CD4-positive, alpha-beta T cell treated with Interleukin-15 for 1 hour (primary cell): Measurements from ENCODE around the gene MTUS2.

Source experiments
- DNase-seq: peaks from one replicate; pipeline ENCODE4 v3.0.0-alpha.2; 2020

MTUS2 gene

DNA sequence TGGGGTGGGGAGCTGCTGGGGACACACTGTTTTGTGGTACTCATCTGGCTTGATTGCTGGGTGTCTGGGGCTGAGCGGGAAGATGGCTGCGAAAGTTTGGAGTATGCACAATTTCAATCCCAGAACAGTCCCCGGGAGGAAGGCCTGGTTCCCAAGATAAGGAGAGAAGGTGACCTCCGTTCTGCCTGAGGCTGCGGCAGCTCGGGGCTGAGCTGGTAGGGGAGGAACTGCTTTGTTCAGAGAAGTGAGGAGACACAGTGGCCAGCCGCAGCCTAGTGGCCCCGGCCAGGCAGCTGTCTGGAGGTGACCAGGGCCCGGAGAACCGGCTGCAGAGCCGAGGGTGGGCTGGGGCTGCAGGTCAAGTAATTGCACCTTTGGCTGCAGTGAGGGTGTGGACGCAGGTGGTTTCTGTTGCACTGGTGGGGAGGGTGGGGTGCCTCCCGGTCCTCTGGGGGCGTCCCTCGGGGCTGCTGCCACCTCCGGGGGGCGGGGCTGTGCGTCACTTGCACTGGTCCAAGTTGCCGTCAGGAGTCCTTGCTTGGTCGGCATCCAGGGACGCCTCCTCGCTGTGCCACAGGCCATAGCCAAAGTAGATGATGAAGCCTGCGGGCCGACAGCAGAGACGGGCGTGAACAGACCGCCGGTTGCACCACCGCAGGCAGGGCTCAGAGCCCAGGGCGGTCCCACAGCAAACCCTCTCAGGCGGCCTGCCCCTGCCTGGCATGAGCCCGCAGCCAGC is 694.0 kb downstream of the MTUS2 start:
- no peak for DNase-seq

DNA sequence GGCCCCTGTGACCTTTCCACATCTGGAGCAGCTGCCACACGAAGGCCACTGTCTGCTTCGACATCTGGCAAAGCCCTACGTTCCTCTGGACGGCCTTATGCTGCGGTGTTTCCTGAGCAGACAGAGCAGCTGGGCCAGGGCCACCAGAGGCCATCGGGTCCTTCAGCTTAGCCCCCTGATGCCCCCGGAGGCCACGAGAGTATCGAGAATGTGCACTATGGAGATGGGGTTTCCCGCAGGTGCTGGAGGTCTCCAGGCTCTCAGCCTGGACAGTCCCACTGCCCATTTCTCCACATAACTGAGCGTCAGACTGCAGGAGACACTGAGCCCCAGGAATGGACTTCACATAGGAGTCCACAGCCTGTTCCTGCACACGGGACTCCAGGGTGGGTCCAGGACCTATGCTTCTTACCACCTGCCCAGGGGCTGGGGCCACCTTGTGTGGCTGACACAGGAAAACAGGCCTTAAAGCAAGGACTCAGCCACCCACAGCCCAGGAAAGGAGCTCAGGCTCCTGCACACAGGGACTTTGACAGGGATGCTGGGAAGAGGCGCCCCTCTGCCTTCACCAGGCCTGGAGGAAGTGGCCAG is 694.7 kb downstream of the MTUS2 start:
- no peak for DNase-seq

DNA sequence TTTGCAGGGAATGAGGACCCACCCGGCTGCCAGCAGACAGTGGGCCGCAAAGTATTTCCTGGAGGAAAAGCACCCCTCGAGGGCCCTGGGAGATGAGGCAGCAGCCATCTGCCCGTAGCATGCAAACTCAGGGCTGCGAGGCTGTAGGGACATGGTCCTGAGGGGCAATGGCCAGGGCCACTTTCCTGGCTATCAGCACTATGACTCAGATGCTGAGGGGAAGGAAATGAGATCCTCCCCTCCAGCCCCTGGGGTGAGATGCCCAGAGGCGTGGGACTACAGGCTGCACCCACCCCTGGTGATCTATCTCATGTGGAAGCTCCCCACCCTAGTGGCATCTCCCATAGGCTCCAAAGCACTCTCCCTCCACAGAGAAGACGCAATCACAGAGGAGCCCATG is 695.2 kb downstream of the MTUS2 start:
- no peak for DNase-seq

DNA sequence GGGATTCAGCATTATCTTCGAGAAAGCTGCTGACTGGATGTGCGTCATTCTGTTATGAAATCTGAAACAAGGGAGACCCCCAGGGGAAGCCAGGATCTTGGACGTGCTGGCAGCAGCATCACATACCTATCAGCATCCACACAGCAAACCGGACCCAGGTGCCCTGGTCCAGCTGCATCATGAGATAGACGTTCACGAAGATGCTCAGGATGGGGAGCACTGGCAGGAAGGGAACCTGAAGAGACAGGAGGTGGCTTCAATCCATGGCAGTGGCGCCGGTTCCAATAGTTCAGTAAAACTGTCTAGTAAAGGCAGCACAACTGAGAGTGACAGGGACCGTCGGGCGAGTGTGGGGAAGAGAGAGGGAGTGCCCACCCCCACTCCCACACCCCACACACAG is 695.9 kb downstream of the MTUS2 start:
- no peak for DNase-seq

DNA sequence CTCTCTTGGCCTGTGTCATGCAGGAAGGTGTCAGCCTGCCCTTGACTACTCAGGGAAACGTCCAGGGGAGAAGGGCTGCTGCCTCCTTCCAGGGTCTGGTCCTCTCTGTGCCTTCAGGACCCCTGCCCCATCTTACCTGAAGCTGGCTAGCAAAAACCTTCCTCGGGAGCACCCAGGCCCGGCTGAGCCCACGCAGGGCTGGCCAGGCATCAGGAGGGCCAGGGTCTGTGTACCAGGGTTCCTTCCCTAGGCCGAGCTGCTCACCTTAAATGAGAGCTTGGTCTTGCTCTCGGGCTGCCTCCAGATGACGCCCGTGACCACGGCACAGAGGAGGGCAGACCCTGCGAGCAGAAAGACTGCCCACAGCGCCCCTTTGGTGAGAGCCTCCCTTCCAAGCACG is 696.7 kb downstream of the MTUS2 start:
- DNase-seq, result no peak

DNA sequence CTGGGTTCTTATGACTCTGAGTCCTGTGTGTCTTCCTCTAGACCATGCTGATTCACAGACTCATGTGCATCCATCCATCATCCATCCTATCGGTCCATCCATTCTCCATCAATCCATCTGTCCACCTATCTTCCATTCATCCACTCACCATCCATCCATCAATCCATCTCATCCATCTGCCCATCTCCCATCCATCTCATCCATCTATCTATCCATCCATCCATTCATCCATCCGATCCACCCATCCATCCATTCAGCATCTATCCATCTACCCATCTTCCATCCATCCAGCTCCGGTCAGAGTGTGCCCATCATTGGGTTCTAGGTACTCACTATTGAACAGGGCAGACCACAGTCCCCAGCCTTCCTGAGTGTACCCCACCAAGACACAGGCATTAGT is 699.8 kb downstream of the MTUS2 start:
- no peak for DNase-seq

DNA sequence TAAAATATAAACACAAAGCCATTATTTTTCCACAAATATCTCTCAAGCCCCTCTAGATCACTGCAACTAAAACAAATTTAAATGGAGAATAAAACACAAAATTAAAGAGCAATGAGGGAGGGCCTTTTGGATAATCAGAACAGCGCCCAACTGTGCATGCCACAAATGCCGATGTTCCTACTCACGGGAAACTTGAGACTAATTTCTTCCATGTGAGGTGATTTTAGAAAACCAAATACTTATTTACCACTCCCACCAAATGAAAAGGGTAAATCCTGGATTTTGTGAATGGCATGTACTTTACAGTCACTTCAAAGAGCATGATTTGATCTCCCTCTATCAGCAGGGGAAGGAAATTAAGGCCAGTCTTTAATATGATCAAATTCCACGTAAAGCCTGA is 700.5 kb downstream of the MTUS2 start:
- DNase-seq, result no peak

DNA sequence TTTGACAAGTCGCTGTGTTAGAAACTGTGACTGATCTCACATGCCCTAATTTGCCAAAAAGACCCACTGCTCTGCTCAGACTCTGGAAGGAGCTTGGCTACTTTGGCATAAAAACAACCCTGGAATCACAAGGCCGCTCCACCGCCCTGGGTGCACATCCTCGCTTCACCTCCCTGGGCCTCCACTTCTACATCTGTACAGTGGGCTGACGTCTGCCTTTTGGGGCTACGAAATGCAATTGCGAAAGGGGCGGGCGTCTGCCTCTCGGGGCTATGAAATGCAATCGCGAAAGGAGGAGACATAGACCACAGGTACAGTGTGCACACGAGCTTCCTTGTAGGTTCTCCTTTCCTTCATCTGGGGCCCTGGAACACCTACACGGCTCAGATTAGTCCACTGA is 701.2 kb downstream of the MTUS2 start:
- no peak for DNase-seq

DNA sequence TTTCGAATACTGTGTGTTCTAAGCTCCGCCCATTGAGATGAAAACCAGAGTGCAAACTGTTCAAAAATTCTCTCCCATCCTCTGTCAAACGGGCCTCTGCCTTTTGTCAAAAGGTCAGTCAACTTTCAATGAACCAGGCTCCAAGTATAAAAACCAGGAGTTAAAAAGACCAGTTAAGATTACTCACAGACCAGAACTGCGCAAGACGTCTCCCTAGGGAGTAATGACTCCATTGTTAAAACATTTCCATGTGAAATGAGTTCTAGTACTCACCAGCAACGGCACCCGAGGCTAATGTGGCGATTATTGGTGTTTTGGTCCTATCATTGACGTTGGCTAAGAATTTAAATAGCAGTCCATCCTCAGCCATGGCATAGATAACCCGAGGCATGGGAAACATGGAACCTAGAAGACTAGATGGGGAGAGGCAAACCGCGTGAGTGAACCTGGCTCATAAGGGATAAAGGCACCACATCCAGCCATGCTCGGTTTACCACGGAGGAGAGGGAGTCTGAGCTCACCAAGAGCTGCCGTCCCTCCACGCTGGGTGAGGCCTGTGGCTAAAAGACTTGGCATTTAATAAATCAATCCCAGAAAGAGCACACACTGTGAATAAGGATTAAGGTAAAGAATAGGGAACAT is 702.0 kb downstream of the MTUS2 start:
- DNase-seq, result no peak

DNA sequence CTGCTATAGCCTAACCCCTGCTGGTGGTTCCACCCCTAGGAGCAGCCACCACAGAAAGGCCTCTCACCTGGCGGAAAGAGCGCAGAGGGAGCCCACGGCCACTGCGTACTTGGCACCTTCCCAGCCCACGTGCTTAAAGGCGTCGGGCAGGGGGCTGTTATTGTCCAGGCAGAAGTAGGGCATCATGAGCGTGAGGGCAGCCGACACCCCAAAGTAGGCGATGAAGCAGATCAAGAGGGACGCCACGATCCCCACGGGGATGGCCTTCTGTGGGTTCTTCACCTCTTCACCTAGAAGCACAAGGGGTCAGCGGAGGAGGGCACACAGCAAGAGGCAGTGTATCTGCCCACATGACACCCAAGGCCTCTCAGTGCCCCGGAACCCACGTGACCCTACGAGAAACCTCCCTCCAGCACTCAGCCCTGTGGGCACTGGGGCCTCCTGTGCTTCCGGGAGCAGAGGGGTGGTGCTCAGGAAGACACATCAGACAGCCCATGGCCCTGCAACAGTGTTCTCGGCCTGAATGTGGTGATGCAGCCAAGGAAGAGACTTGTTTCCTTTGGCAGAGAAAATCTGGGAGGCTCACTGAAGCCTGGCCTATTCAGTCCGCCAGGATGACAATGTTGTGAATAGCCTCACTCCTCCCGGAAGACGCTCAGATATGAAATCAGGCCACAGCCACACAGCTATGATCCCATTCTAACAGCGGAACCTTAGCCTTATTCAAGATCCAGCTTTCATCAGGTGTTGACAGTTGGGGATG is 703.2 kb downstream of the MTUS2 start:
- DNase-seq, result no peak

DNA sequence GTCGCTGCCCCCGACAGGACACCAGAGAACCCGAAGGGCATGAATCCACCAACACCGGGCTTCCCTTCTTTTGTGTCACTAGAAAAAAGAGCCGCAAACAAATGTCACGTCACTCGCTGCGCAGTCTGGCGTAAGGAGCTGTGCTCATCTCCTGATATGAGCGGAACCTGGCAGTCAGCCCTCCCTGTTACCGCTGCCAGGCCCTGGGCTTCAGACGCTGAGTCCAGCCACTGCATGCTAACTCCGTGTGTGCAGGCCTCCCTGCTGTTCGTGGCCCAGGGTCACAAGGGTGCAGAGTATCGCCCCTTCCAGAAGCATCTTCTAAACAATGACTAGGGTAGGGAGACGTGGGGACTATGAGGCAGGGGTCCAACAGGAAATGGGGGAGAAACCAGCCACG is 704.0 kb downstream of the MTUS2 start:
- no peak for DNase-seq

DNA sequence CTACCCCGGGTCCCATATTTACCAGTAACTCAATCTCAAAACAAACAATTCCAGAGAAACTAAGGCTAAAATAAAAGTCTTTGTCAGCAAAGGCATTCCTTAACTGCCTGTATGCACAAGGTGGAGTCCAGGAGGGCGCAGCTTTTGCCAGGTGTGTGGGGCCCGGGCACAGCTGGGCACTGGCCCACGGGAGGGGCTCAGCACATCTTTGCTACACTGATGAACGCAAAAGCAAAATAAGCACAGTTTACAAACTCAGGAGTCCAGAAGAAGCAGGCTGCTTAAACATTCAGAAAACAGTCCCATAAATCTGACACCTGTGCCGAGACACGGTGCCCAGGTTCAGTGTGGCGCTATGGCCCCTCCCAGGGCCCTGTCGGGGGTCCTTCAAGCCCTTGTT is 704.5 kb downstream of the MTUS2 start:
- DNase-seq, result no peak

DNA sequence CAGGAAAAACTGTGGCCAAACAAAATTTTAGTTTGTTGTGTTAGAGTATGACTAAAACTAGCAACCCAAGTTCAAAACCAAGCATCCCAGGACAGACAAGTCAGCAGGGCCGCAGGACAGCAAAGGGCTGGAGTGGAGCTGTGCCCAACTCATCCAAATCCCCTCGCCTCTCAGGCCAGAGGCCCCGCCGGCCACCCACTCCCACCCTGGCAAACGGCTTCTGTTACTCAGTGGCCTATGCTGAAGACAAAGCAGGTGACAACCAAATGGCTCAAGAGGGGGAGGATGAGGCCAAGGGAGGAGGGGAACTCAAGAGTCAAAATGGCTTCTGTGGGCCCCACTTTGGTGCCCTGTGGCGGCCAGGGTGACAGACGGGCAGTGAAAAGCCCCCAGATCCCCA is 705.6 kb downstream of the MTUS2 start:
- no peak for DNase-seq

DNA sequence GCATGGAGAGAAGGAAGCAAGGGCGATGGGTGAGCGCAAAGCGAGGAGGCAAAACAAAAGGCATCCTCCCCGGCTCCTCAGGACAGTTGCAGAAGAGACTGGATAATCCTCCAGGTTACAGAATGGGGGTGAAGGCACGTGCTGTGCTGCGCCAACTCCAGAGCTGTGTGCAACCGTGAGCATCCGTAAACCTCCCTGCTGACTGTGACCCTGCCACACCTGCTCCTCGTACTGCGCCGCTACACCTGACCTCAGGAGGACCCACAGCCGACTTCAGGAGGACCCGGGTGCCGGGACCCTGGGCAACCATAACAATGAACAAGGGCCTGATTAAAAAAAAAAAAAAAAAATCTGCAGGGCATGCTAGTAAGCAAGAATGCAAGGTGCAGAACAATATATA is 706.6 kb downstream of the MTUS2 start:
- DNase-seq, result no peak

DNA sequence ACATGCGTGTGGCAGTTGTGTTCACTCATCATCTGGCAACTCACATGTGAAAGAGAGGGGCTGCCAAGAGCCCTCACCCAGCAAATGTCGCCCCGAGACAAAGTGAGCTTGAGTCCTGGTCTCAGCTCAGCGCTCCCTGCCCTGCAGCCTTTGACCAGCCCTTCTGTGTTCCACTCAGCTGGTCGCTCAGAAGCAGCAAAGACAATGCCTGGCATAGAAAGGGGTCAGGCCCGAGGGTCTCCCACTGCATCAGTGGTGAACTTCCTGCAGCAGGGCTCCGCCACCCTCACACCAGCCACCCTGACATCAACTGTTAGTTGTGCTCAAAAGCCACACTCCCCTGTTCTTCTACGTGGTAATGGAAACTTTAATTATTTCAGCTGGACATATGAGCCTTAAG is 707.4 kb downstream of the MTUS2 start:
- no peak for DNase-seq

DNA sequence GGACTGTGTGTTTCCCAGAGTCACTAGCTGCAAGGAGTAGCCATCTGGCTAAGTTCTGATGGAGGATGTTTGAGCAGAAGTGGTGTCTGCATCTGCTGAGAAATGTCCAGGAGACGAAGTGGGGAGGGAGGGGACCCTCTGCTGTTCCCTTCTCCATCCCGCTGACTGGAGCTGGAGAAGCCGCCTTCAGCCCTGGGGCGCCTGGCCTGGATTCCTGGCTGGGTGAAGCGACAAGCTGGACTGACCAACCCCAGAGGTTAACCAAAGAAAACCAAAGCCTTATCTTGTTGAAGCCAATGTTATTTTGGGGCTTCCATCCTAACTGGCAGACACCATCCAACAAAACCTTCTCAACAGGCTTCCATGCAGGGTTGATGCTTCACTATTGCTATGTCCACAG is 707.8 kb downstream of the MTUS2 start:
- DNase-seq, result no peak

DNA sequence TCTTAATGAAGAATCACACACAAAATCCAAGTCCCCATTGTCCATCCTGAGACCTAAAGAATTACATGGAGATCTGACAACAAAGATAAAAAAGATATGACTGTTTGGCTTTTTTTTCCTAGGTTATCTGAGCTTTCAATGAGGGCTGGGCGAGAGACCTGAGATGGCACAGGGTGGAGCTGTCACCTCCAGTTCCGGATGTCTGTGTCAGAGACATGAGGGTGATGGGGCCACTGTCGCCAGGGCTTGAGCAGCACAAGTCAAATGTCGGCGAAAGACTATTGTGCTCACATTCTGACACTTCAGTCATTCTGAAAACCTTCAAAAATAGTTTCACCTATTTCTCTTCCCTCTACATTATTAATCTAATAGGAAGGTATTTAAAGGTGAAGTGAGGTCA is 709.6 kb downstream of the MTUS2 start:
- DNase-seq, result peak; percentile 42

DNA sequence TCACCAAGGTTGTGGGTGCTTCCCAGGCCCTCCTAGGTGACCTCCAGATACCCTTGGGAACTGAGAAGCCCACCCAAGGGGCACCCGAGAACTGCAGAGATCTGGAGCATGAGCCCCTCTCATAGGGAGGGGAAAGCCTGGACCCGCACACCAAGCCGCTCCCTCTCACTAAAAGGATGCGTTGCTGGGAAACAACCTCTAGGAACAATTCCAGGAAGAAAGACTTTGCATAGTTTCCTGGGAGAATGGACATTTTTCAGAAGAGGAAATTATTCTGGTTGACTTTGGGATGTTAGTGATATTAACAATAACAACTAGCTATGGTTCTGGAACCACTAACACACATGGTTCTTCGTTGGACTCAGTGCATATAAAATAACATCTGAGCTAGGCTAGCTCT is 710.8 kb downstream of the MTUS2 start:
- no peak for DNase-seq

DNA sequence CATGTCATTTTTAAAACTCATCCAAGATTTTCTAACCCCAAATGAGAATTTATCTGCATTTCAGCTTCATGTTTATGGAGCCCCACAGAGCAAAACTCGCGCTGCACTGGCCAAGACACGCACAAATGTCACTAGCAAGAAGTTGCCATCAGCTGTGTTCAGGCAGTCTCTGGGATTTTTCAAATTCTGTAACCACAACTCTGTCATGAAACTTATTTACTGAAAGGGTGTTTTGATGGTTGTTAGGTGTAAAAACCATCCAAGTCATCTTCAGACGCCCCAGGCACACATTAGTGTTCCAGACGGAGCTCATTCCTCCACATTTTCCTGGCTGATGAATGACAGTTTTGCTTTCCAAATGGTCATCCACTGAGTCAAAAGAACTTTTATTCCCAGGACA is 712.0 kb downstream of the MTUS2 start:
- DNase-seq, result no peak

DNA sequence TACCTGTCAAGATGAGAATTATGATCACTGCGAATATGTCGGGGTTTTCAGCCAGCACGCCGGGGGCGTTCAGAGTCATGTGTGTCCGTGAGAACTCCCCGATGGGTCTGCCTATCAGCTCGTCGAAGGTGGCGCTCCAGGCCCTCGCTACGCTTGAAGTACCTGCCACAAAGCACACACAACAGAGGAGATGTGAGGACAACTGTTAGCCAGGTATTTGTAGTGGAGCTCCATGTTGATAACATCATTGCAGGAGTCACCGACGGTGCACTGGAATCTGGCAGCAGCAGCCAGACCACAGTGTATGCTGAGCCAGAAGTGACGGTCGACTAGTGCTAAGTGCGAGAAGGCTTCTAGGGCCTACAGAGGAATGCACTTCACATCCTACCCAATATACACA is 712.7 kb downstream of the MTUS2 start:
- no peak for DNase-seq

DNA sequence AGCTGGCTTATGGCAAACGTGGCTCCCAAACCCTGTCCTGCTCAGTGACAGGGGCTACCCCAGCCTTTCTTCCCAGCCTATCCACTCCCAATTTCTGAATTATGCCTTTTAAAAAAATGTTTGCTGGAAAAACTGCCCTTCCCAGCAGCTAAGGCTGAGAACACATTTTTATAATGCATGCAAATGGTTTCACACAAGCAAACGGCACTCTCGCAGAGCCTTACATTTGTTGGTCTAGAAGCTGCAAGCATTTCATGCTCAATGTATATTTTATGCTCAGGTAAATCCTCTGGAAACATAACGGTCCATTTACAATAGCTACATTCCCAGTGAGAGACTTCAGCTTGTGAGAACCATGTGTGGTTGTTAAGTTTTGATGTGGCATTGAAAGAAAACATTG is 713.9 kb downstream of the MTUS2 start:
- no peak for DNase-seq

DNA sequence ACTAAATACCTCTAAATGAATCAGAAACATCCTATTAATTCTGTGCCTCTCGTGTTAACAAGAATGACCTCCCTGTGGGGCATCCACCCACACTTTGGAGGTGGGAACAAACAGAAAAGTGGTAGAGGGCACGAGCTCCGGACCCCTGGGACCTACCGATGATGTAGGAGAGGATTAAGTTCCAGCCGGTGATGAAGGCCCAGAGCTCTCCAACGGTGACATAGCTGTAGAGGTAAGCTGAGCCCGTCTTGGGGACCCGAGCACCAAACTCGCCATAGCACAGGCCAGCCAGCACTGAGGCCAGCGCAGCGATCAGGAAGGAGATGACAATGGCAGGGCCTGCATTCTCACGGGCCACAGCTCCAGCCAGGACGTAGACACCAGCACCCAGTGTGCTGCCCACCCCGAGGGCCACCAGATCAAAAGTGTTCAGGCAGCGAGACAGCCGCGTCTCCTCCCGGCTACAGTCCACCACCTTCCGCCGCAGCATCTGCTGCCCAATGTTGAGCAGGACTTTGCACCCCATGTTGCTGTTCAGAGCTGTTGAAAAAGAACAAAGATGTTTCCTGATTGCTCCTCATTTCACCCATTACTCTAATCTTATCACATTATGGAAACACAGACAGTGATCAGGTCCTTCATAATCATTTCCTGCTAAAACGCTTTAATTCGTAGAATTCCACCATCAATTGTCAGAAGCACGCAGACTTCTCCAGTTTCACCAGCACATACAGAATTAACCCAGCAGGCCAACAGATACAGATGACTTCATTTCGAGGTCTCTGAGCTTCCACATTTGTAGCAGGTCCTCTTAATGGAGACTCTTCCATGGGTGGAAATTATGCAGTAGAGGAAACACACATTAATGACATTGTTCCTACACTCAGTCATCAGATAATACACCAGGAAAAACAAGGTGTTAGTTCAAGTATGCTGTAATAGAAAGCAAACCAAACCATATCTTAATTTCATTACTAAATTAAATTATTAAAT is 715.8 kb downstream of the MTUS2 start:
- DNase-seq, result no peak

DNA sequence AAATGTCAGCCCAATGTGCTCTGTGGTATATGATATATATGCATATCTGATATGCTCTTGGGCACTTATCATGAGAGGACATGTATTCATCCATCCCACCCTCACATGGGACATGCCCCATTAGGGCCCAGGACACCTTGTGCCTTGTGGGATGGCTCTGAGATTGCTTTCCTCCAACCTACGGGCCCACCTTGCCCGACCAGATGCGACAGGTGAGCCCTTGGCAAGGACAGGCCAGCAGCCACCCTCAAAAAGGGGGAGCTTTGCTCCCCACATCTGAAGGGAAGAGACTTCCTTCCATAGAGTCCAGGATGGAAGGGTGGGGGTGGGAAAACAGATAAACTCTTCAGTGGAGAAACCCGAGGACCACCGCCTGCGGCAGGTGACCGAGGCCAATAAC is 716.7 kb downstream of the MTUS2 start:
- no peak for DNase-seq
